Neuronal stem cell (in vitro differentiated cells): ENCODE results near the gene EIF1B.

Experiments
- DNase-seq: peaks from one replicate; pipeline ENCODE4 v3.0.0-alpha.2; 2013; ENCODE audit warnings: low spot score
- H2AFZ ChIP-seq: one replicate; pipeline ENCODE4 v1.6.1; 2013; ENCODE audit warnings: mild to moderate bottlenecking, low read length, inconsistent platforms
- H2AK5ac ChIP-seq: 2 replicates; pipeline ENCODE4 v1.6.1; 2013; ENCODE audit warnings: low read depth, mild to moderate bottlenecking, inconsistent platforms, low read length, moderate library complexity, mixed read lengths
- H2BK120ac ChIP-seq: 2 replicates; pipeline ENCODE4 v1.6.1; 2013; ENCODE audit warnings: low read depth, mild to moderate bottlenecking, inconsistent platforms, low read length, moderate library complexity, mixed read lengths
- H2BK12ac ChIP-seq: one replicate; pipeline ENCODE4 v1.6.1; 2013; ENCODE audit warnings: low read length, inconsistent platforms
- H2BK15ac ChIP-seq: 2 replicates; pipeline ENCODE4 v1.6.1; 2013; ENCODE audit warnings: mild to moderate bottlenecking, low read length, inconsistent platforms, mixed read lengths
- H2BK5ac ChIP-seq: one replicate; pipeline ENCODE4 v1.6.1; 2013; ENCODE audit warnings: inconsistent platforms, mild to moderate bottlenecking, low read length, moderate library complexity
- H3K14ac ChIP-seq: one replicate; pipeline ENCODE4 v1.6.1; 2013; ENCODE audit warnings: low read length, inconsistent platforms
- H3K18ac ChIP-seq: 2 replicates; pipeline ENCODE4 v1.6.1; 2013; ENCODE audit warnings: low read length, inconsistent platforms
- H3K23ac ChIP-seq: 2 replicates; pipeline ENCODE4 v1.6.1; 2013; ENCODE audit warnings: low read depth, mild to moderate bottlenecking, mixed read lengths, low read length, inconsistent platforms; ENCODE audit not compliant: poor library complexity
- H3K27ac ChIP-seq: replicated peaks from 3 replicates; pipeline ENCODE4 v1.5.1; 2013; ENCODE audit warnings: low read length, inconsistent platforms
- H3K27me3 ChIP-seq, 3 experiments: 2 replicates each; pipeline ENCODE4 v1.6.1; 2013; ENCODE audit warnings: low read length in 3 of 3, mild to moderate bottlenecking in 2 of 3, inconsistent platforms in 1 of 3, low read depth in 1 of 3, mixed read lengths in 1 of 3, moderate library complexity in 1 of 3; ENCODE audit not compliant: control insufficient read depth in 3 of 3, insufficient read depth in 3 of 3
- H3K36me3 ChIP-seq, 2 donors: replicated peaks in 1 of 2; 2 replicates each; pipeline ENCODE4 v1.6.1; 2013; ENCODE audit warnings: low read length in 2 of 2; ENCODE audit not compliant: control insufficient read depth in 2 of 2, insufficient read depth in 2 of 2
- H3K4ac ChIP-seq: 2 replicates; pipeline ENCODE4 v1.6.1; 2013; ENCODE audit warnings: inconsistent platforms, mild to moderate bottlenecking, low read length, moderate library complexity
- H3K4me1 ChIP-seq, 2 donors: 1 replicate in 1 of 2; 2 replicates in 1 of 2; pipeline ENCODE4 v1.6.1; 2013; ENCODE audit warnings: low read length in 2 of 2, low read depth in 1 of 2; ENCODE audit not compliant: control insufficient read depth in 2 of 2, insufficient read depth in 1 of 2
- H3K4me2 ChIP-seq: one replicate; pipeline ENCODE4 v1.6.1; 2013; ENCODE audit warnings: mild to moderate bottlenecking, low read length, inconsistent platforms; ENCODE audit not compliant: insufficient read depth, poor library complexity, severe bottlenecking
- H3K4me3 ChIP-seq, 2 donors: 2 replicates each; pipeline ENCODE4 v1.5.1; 2013; ENCODE audit warnings: low read length in 2 of 2, mild to moderate bottlenecking in 2 of 2, inconsistent platforms in 1 of 2, moderate library complexity in 1 of 2
- H3K79me1 ChIP-seq: one replicate; pipeline ENCODE4 v1.6.1; 2013; ENCODE audit warnings: low read depth, mild to moderate bottlenecking, inconsistent platforms, low read length, moderate library complexity
- H3K9ac ChIP-seq: one replicate; pipeline ENCODE4 v1.6.1; 2013; ENCODE audit warnings: mild to moderate bottlenecking, low read depth, low read length, inconsistent platforms; ENCODE audit not compliant: poor library complexity
- H3K9me3 ChIP-seq, 2 donors: replicated peaks in 1 of 2; 2 replicates each; pipeline versions ENCODE3 to v1.6.1; 2013; ENCODE audit warnings: low read length in 2 of 2, mild to moderate bottlenecking in 2 of 2, inconsistent platforms in 1 of 2, low read depth in 1 of 2, mixed read lengths in 1 of 2, moderate library complexity in 1 of 2; ENCODE audit not compliant: control insufficient read depth in 2 of 2, insufficient read depth in 1 of 2
- H4K8ac ChIP-seq: one replicate; pipeline ENCODE4 v1.6.1; 2013; ENCODE audit warnings: low read depth, mild to moderate bottlenecking, inconsistent platforms, low read length, moderate library complexity
- H4K91ac ChIP-seq: one replicate; pipeline ENCODE4 v1.6.1; 2013; ENCODE audit warnings: low read length, low read depth, mild to moderate bottlenecking, inconsistent platforms; ENCODE audit not compliant: poor library complexity
- WGBS, 2 donors: extraction: QIAGEN DNeasy Blood & Tissue Kit; methylation state at CpG; one replicate each; pipeline ENCODE4 v1.1.7; 2013; ENCODE audit warnings: missing lambda C conversion rate in 2 of 2, mixed read lengths in 1 of 2; ENCODE audit not compliant: insufficient read length in 2 of 2, insufficient replicate concordance in 1 of 2; ENCODE audit errors: extremely low coverage in 2 of 2; 5-methylcytosine and 5-hydroxymethylcytosine counted together

The EIF1B gene

GRCh38 chr3:40340541-40341170 lies 31.1 kb downstream of the EIF1B start:
- no CpG with 5 or more reads among the region's 1 CpG for WGBS, 2 donors
- Histone ChIP-seq H3K4ac (no peak overlapping the region), H3K4me3 (no peak overlapping the region), H2BK5ac (no peak overlapping the region), H3K79me1 (no peaks in the 10 kb centered on the region), H3K23ac (no peak overlapping the region), H4K8ac (no peak overlapping the region), H3K27ac (no peak overlapping the region), H3K9ac (no peak overlapping the region), H3K14ac (no peak overlapping the region), H3K18ac (no peak overlapping the region), H3K27me3 (no peaks in the 10 kb centered on the region), H3K9me3 (no peaks in the 10 kb centered on the region), H2BK12ac (no peak overlapping the region), H2BK15ac (no peak overlapping the region), H2AFZ (no peak overlapping the region), H2BK120ac (no peak overlapping the region), H3K4me1 (no peaks in the 10 kb centered on the region), H4K91ac (no peak overlapping the region), H3K4me2 (no peak overlapping the region), H2AK5ac (no peak overlapping the region), H3K36me3 (no peaks in the 10 kb centered on the region)
- no peak for DNase-seq

GRCh38 chr3:40341671-40342070 lies 32.2 kb downstream of the EIF1B start:
- Histone ChIP-seq H4K91ac (no peak overlapping the region), H3K4me1 (no peaks in the 10 kb centered on the region), H3K27ac (no peak overlapping the region), H3K79me1 (no peaks in the 10 kb centered on the region), H2BK15ac (no peak overlapping the region), H4K8ac (no peak overlapping the region), H3K27me3 (no peaks in the 10 kb centered on the region), H3K9me3 (no peaks in the 10 kb centered on the region), H3K4me3 (no peak overlapping the region), H3K18ac (no peak overlapping the region), H2AK5ac (no peak overlapping the region), H2BK5ac (no peak overlapping the region), H2AFZ (no peak overlapping the region), H3K9ac (no peak overlapping the region), H3K4me2 (no peak overlapping the region), H3K4ac (no peak overlapping the region), H3K36me3 (no peaks in the 10 kb centered on the region), H2BK12ac (no peak overlapping the region), H2BK120ac (no peak overlapping the region), H3K14ac (no peak overlapping the region), H3K23ac (no peak overlapping the region)
- DNase-seq: no peak

GRCh38 chr3:40350529-40350928 lies 41.0 kb downstream of the EIF1B start:
- Histone ChIP-seq H3K9me3 (peaks cover 1 to 12% of the 10 kb centered on the region in 2 donors), H3K4ac (no peak overlapping the region), H2BK15ac (no peak overlapping the region), H3K27ac (no peak overlapping the region), H2AFZ (no peak overlapping the region), H2BK12ac (no peak overlapping the region), H3K4me2 (no peak overlapping the region), H3K4me1 (no peaks in the 10 kb centered on the region), H3K9ac (no peak overlapping the region), H3K18ac (no peak overlapping the region), H4K91ac (no peak overlapping the region), H2BK5ac (no peak overlapping the region), H3K23ac (no peak overlapping the region), H4K8ac (no peak overlapping the region), H3K27me3 (peaks cover 0 to 3% (median 0%) of the 10 kb centered on the region in 3 experiments), H3K36me3 (no peaks in the 10 kb centered on the region), H2BK120ac (no peak overlapping the region), H3K79me1 (no peaks in the 10 kb centered on the region), H3K14ac (no peak overlapping the region), H2AK5ac (no peak overlapping the region), H3K4me3 (no peak overlapping the region)
- DNase-seq: no peak

- Histone ChIP-seq H3K14ac (no peak overlapping the region), H4K91ac (no peak overlapping the region), H3K27me3 (peaks cover 0 to 3% (median 0%) of the 10 kb centered on the region in 3 experiments), H3K4ac (no peak overlapping the region), H2BK15ac (no peak overlapping the region), H3K79me1 (no peaks in the 10 kb centered on the region), H2AK5ac (no peak overlapping the region), H3K27ac (no peak overlapping the region), H3K4me1 (no peaks in the 10 kb centered on the region), H2AFZ (no peak overlapping the region), H3K4me2 (no peak overlapping the region), H4K8ac (no peak overlapping the region), H2BK5ac (no peak overlapping the region), H3K9ac (no peak overlapping the region), H3K36me3 (no peaks in the 10 kb centered on the region), H2BK120ac (no peak overlapping the region), H3K18ac (no peak overlapping the region), H3K4me3 (no peak overlapping the region), H3K9me3 (peaks cover 2 to 6% of the 10 kb centered on the region in 2 donors), H3K23ac (no peak overlapping the region), H2BK12ac (no peak overlapping the region)
- whole genome bisulfite sequencing, 2 donors: no CpG with 5 or more reads among the region's 2 CpGs
- no peak for DNase-seq
Observed at GRCh38 chr3:40355410-40355809, 45.9 kb downstream of the EIF1B start.
